ENCODE measurements around the gene APCS. TPM values are rescaled to one million over a fixed set of nuclear protein-coding genes. Genes with fewer than 3 reads are reported as not detected.

Gene APCS
- total RNA-seq, 8 experiments from 2014 or later, result 0.57 TPM; not detected in 7

- peak overlapping the region in 1 of 2 donors; percentile 5 for H3K27ac ChIP-seq
- in situ Hi-C loops (cut with MboI; ENCODE audit: low pct_unique_long_range_greater_than_20kb in 2 of 9, low sequenced_read_pairs in 9 of 9, unreplicated experiment in 9 of 9), result no loop called here
- 0 to 68% (median 31%) methylated on average over 2 to 6 of the region's 6 CpGs for WGBS, 10 experiments
- peak in 4 of 8 experiments; percentile 64 to 87 (median 70) for ATAC-seq (replicated peaks in 6 of 8)
- H3K4me1 ChIP-seq (replicated peaks in 1 of 2), result peaks cover 4 to 5% of the 10 kb centered on the region in 2 donors
- H3K4me3 ChIP-seq, result no peak overlapping the region
These were observed 7.2 kb downstream of the APCS start for GRCh38 chr1:159594625-159595405.

- WGBS, 10 experiments, result 3 to 78% (median 62%) methylated on average over 2 to 4 of the region's 4 CpGs; no CpG with 5 or more reads in 1 of the 10 experiments
These were observed 10.6 kb downstream of the APCS start for GRCh38 chr1:159598196-159598595.

GRCh38 chr1:159600894-159601293, 13.3 kb downstream of the APCS start:
- no peaks in the 10 kb centered on the region for H3K4me1 ChIP-seq (replicated peaks in 1 of 2)
- 30 to 92% (median 72%) methylated on average over 1 to 3 of the region's 3 CpGs; no CpG with 5 or more reads in 2 of the 10 experiments for WGBS, 10 experiments
- ATAC-seq (replicated peaks in 6 of 8), result no peak

More at GRCh38 chr1:159598196-159598595, 10.6 kb downstream of the APCS start:
- no peak for ATAC-seq (replicated peaks in 6 of 8)
- H3K27ac ChIP-seq, result no peak overlapping the region
- in situ Hi-C loops (cut with MboI; ENCODE audit: low pct_unique_long_range_greater_than_20kb in 2 of 9, low sequenced_read_pairs in 9 of 9, unreplicated experiment in 9 of 9), result no loop called here
- no peak overlapping the region for H3K4me3 ChIP-seq
- H3K4me1 ChIP-seq (replicated peaks in 1 of 2), result peaks cover 4 to 5% of the 10 kb centered on the region in 2 donors

DNA sequence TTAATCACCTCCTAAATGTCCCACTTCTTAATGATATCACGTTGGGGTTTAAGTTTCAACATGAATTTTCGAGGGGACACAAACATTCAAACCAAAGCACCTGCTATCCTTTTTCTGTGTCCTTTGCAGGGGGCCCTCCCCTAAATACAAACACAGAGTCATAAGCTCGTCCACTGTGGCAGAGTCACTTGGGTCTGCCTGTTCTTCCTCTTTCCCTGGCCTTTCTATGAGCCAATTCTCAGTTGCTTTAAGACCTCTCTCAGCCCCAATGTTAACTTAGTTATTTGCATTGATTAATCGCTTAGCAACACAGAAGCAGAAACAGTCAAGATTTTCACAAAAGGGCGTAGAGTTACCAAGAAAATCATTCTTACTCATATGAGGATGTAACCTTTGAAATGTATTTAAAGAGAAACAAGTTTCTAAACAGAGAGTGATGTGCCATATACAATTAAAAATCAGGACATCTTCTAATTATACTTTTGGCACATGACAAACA, 14.9 kb downstream of the APCS start:
- in situ Hi-C loops (cut with MboI; ENCODE audit: low pct_unique_long_range_greater_than_20kb in 2 of 9, low sequenced_read_pairs in 9 of 9, unreplicated experiment in 9 of 9), result no loop called here

More at GRCh38 chr1:159600894-159601293, 13.3 kb downstream of the APCS start:
- in situ Hi-C loops (cut with MboI; ENCODE audit: low pct_unique_long_range_greater_than_20kb in 2 of 9, low sequenced_read_pairs in 9 of 9, unreplicated experiment in 9 of 9), result no loop called here
- Histone ChIP-seq H3K4me3 (no peak overlapping the region), H3K27ac (no peak overlapping the region)

GRCh38 chr1:159612211-159612885, 24.7 kb downstream of the APCS start:
- in situ Hi-C loops (cut with MboI; ENCODE audit: low pct_unique_long_range_greater_than_20kb in 2 of 9, low sequenced_read_pairs in 9 of 9, unreplicated experiment in 9 of 9), result no loop called here
- ATAC-seq (replicated peaks in 6 of 8), result no peak
- Histone ChIP-seq H3K27ac (no peak overlapping the region), H3K4me1 (replicated peaks in 1 of 2) (no peaks in the 10 kb centered on the region), H3K4me3 (no peak overlapping the region)
- WGBS, 10 experiments, result 0 to 77% (median 55%) methylated on average over 2 to 8 of the region's 8 CpGs; no CpG with 5 or more reads in 2 of the 10 experiments

More for the DNA sequence above, 14.9 kb downstream of the APCS start:
- Histone ChIP-seq H3K27ac (no peak overlapping the region), H3K4me1 (replicated peaks in 1 of 2) (no peaks in the 10 kb centered on the region), H3K4me3 (no peak overlapping the region)
- WGBS, 10 experiments, result 0 to 80% (median 57%) methylated on average over 2 to 5 of the region's 5 CpGs; no CpG with 5 or more reads in 1 of the 10 experiments
- peak in 3 of 8 experiments; percentile 47 to 97 (median 69) for ATAC-seq (replicated peaks in 6 of 8)

DNA sequence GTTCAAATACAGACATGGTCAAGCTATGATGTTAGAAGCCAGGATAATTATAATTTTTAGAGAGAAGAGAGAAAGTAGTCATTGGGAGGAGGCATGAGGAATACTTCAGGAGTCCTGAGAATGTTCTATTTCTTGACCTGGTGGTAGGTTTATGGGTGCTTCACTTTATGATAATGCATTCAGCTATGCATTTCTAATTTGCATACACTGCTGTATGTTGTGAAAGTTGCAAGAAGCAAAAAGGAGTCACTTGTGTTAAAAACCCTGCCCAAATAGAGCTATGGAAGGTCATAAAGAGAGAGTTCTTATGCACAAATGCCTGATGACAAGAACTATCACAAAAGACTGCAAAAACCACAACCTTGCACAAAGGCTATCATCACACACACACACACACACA, 45.3 kb downstream of the APCS start:
- in situ Hi-C loops (cut with MboI; ENCODE audit: low pct_unique_long_range_greater_than_20kb in 2 of 9, low sequenced_read_pairs in 9 of 9, unreplicated experiment in 9 of 9), result no loop called here
- H3K4me1 ChIP-seq (replicated peaks in 1 of 2), result no peaks in the 10 kb centered on the region
- ATAC-seq (replicated peaks in 6 of 8), result peak in 3 of 8 experiments; percentile 82 to 92 (median 88)
- no peak overlapping the region for H3K27ac ChIP-seq
- H3K4me3 ChIP-seq, result no peak overlapping the region

Other genes with a start within 250 kb of the APCS start
- gene OR10J4, start 155.6 kb upstream of the APCS start, total RNA-seq, result under 1 TPM in 1 of 8 experiments, not detected in 7; 0.33 TPM
- under 1 TPM in 5 of 8 experiments, not detected in 3; 0.05 to 0.62 (median 0.14) TPM for gene OR10J1, start 148.1 kb upstream of the APCS start, total RNA-seq
- under 1 TPM in 1 of 8 experiments, not detected in 7; 0.66 TPM for gene OR10J5, start 51.8 kb upstream of the APCS start, total RNA-seq
- under 1 TPM in 6 of 8 experiments, not detected in 2; 0.16 to 0.90 (median 0.32) TPM for gene CRP, start 126.8 kb downstream of the APCS start, total RNA-seq
- 10 to 100 TPM in 4 of 8 experiments, 1 to 10 TPM in 4; 5.6 to 29.4 (median 11.8) TPM for gene DUSP23, start 193.1 kb downstream of the APCS start, total RNA-seq
- gene FCRL6, start 214.5 kb downstream of the APCS start, total RNA-seq, result 1 to 10 TPM in 1 of 8 experiments, under 1 TPM in 2, not detected in 5; 0.27 to 1.0 (median 0.42) TPM
- gene SLAMF8, start 239.0 kb downstream of the APCS start, total RNA-seq, result under 1 TPM in 1 of 8 experiments, not detected in 7; 0.43 TPM